Subcutaneous abdominal adipose tissue (tissue), 5 donors: ENCODE data around the gene UROS.

ENCODE experiments used
- H3K27ac ChIP-seq: one replicate; pipeline ENCODE4 v1.7.0; 2013; ENCODE audit warnings: low read depth, mild to moderate bottlenecking, inconsistent platforms, low read length, moderate library complexity
- H3K27me3 ChIP-seq, 5 donors: one replicate each; pipeline ENCODE4 v1.7.0; 2013; ENCODE audit warnings: low read length in 5 of 5, inconsistent platforms in 1 of 5; ENCODE audit not compliant: control insufficient read depth in 5 of 5, insufficient read depth in 4 of 5
- H3K36me3 ChIP-seq, 5 donors: one replicate each; pipeline ENCODE4 v1.7.0; 2013; ENCODE audit warnings: low read length in 5 of 5; ENCODE audit not compliant: control insufficient read depth in 5 of 5, insufficient read depth in 5 of 5
- H3K4me1 ChIP-seq, 5 donors: one replicate each; pipeline ENCODE4 v1.7.0; 2013; ENCODE audit warnings: low read length in 5 of 5, mild to moderate bottlenecking in 3 of 5, moderate library complexity in 1 of 5; ENCODE audit not compliant: control insufficient read depth in 5 of 5, insufficient read depth in 5 of 5
- H3K4me3 ChIP-seq, 5 donors: one replicate each; pipeline ENCODE4 v1.7.0; 2013; ENCODE audit warnings: low read length in 5 of 5, low read depth in 1 of 5
- H3K9ac ChIP-seq, 5 donors: one replicate each; pipeline ENCODE4 v1.7.0; 2013; ENCODE audit warnings: low read length in 5 of 5, mild to moderate bottlenecking in 4 of 5, moderate library complexity in 3 of 5
- H3K9me3 ChIP-seq, 5 donors: one replicate each; pipeline ENCODE4 v1.7.0; 2013; ENCODE audit warnings: low read length in 5 of 5; ENCODE audit not compliant: control insufficient read depth in 5 of 5
- donor health status: healthy.
- donor health status: healthy.
- donor health status: healthy.
- donor health status: healthy.
- donor health status: healthy.

The UROS gene

DNA sequence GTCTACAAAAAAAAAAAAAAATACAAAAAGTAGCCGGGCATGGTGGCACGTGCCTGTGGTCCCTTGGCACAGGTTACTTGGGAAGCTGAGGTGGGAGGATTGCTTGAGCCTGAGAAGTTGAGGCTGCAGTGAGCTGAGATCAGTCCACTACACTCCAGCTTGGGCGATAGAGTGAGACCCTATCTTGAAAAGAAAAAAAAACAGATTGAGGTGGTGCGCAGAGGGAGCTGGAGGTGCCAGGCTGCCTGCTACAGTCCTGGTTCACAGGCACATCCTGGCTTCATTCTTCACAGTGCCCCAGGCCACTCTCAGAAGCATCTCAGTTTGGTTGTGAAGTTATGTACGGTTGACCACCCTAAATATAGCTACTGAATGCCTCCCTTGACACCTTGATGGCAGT lies 52.2 kb downstream of the UROS start:
- Histone ChIP-seq H3K9ac (no peak overlapping the region), H3K4me3 (no peak overlapping the region), H3K4me1 (peaks cover 1 to 18% (median 13%) of the 10 kb centered on the region in 5 donors), H3K36me3 (peaks cover 0 to 8% (median 2%) of the 10 kb centered on the region in 5 donors), H3K9me3 (no peaks in the 10 kb centered on the region), H3K27ac (no peak overlapping the region), H3K27me3 (no peaks in the 10 kb centered on the region)

DNA sequence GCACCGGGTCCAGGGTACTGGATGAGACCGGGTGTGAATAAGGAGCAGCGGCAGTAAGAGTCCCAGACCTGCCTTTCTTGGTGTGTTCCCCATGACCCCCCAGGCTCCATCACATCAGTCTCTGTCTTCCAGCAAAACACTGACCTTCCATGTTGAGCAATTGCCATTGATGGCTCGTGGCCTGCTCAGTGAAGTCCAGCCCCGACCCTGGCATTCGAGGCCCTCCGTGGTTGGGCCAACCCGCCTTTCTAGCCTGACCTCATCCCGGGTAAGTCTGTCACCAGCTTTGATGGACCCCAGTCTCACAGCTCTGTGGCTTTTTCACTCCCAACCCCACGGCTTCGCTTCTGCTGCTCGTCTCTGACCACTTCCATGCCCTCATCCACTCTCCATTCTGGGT lies 53.9 kb downstream of the UROS start:
- no peak overlapping the region for H3K4me3 ChIP-seq
- no peak overlapping the region for H3K27ac ChIP-seq
- no peaks in the 10 kb centered on the region for H3K9me3 ChIP-seq
- H3K36me3 ChIP-seq = peaks cover 5 to 22% (median 14%) of the 10 kb centered on the region in 5 donors
- H3K4me1 ChIP-seq = peaks cover 1 to 18% (median 13%) of the 10 kb centered on the region in 5 donors
- H3K9ac ChIP-seq = no peak overlapping the region
- H3K27me3 ChIP-seq = no peaks in the 10 kb centered on the region

DNA sequence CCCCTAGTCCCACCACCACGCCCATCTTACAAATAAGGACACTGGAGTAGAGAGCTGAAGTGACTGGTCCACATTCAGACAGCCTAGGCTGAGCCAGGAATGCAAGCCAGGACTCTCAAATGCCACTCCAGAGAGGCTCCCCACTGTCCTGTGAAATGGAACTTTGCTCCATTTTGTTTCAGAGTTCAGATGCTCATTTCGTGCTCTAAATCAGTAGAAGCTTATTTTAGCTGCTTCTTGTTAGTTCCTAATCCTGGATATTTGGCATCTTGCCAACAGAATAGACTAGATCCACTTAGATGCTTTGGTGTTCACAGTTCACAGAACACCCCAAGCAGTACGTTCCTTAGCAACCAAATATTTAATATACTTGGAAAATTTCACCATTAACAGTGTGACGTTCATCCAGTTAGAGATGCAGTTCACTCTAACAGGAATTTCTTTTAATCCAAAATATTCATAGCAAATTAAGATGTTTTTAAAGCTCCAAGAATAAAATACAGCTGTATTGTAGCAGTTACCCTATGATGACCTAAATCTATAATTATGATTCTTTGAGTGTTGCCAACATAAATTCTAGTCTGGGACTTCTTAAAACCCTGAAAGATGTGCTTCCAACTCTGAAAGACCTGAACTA lies 54.7 kb downstream of the UROS start:
- Histone ChIP-seq H3K27ac (peak overlapping the region; percentile 4), H3K9ac (no peak overlapping the region), H3K9me3 (no peaks in the 10 kb centered on the region), H3K4me1 (peaks cover 1 to 18% (median 13%) of the 10 kb centered on the region in 5 donors), H3K4me3 (no peak overlapping the region), H3K36me3 (peaks cover 13 to 29% (median 22%) of the 10 kb centered on the region in 5 donors), H3K27me3 (no peaks in the 10 kb centered on the region)

DNA sequence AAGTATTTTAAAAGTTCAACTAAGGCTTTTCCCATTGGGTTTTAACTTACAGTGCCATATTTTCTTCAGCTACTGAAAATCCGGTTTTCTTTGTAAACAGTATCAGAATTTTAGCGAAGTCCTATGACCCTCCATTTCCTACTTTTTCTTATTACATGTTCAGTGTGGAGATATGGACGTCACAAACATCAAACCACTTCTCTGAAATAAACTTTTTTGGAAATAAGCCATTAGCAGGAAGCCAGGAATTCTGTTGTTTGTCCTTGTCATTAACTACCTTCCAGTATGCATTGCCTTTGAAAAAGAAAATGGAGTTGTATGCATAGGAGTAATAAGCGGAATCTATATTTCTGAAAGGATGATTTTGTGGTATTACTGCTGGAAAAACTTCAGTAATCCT lies 56.5 kb downstream of the UROS start:
- Histone ChIP-seq H3K9me3 (no peaks in the 10 kb centered on the region), H3K9ac (no peak overlapping the region), H3K4me1 (peaks cover 1 to 18% (median 13%) of the 10 kb centered on the region in 5 donors), H3K27ac (no peak overlapping the region), H3K36me3 (peaks cover 21 to 46% (median 31%) of the 10 kb centered on the region in 5 donors), H3K27me3 (no peaks in the 10 kb centered on the region), H3K4me3 (no peak overlapping the region)

DNA sequence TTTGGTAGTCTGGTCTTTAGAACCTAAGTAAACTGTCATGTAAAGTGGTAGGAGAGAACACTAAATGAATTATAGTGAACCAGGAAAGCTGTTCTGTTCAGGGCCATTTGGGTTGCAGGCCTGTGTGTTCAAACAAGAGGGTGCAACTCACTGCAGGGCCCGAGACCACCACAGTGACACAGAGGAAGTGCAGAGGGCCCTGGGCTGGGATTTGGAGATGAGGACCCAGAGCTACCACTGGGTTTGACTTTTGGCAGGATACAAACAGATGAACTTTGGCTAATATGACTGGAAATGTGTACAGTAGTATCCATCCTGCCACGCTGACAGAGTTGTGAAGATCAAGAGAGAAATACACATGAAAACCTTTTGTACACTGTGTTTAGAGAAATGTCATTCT lies 57.2 kb downstream of the UROS start:
- Histone ChIP-seq H3K27ac (no peak overlapping the region), H3K9me3 (no peaks in the 10 kb centered on the region), H3K9ac (no peak overlapping the region), H3K4me1 (peaks cover 1 to 18% (median 13%) of the 10 kb centered on the region in 5 donors), H3K27me3 (no peaks in the 10 kb centered on the region), H3K36me3 (peaks cover 28 to 51% (median 31%) of the 10 kb centered on the region in 5 donors), H3K4me3 (no peak overlapping the region)

DNA sequence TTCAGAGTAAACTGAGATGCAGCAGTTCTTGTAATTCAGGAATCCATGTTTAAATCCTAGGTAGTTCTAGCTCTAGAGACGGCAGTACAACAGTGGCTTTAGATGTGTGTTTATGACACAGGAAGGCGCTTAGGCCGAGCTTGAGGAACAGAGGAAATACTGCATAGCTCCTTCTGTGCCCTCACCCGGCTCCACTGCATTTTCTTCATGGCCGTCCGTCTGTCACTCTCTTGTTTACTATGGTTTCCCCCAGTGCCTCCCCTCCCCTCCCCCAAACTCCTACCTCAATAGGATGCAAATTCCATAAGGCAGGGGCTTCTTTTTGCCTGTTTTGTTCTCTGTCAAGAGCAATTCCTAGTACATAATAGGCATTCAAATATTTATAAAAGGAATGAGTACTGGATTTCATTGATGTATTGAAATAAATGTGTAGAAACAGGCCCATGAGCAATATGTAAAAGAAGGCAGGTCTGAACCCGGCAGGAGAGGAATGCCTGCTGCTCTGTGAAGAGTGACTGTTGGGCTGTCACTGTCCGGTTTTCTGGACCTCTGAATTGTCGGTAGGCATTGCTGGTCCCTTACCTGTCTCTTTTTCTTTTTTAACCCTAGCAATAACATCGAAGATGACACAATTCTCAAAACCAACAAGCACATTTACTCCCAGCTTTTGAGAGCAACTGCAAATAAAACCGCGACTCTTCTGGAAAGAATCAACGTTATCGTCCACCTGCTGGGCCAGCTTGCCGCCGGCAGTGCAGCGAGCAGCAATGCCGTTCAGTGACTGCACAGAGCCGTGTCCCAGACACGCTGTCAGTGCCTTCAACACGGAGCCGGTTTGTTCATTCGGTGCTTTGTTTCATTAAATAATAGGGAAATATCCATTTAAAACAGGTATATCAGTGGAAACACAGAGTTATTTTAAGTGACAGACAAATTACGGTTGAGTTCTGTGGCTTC lies 60.1 kb downstream of the UROS start:
- Histone ChIP-seq H3K27ac (no peak overlapping the region), H3K27me3 (no peaks in the 10 kb centered on the region), H3K9ac (no peak overlapping the region), H3K9me3 (no peaks in the 10 kb centered on the region), H3K4me3 (no peak overlapping the region), H3K4me1 (peaks cover under 1 to 6% (median 4%) of the 10 kb centered on the region in 5 donors), H3K36me3 (peaks cover 38 to 70% (median 50%) of the 10 kb centered on the region in 5 donors)

DNA sequence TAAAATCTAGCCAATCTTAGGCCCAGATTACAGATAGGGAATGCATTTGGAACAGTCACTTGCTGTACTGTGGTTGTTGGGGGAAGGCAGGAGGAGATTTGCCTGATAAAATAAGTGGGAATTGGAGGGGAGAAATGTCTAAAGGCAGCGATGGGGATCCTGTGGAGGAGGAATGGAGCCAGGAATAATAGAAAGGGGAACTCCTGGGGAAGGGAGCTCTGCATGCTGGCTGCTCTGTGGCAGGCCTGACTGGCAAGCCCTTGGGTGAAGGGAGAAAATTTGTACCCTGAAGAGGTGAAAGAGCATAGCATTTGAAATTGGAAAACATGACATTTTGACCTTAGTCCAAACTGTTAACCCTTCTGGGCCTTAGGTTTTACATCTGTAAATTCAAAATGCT lies 61.1 kb downstream of the UROS start:
- Histone ChIP-seq H3K27ac (no peak overlapping the region), H3K4me3 (no peak overlapping the region), H3K9me3 (no peaks in the 10 kb centered on the region), H3K27me3 (no peaks in the 10 kb centered on the region), H3K9ac (no peak overlapping the region), H3K4me1 (peaks cover 0 to 1% (median 0%) of the 10 kb centered on the region in 5 donors), H3K36me3 (peaks cover 48 to 76% (median 54%) of the 10 kb centered on the region in 5 donors)

DNA sequence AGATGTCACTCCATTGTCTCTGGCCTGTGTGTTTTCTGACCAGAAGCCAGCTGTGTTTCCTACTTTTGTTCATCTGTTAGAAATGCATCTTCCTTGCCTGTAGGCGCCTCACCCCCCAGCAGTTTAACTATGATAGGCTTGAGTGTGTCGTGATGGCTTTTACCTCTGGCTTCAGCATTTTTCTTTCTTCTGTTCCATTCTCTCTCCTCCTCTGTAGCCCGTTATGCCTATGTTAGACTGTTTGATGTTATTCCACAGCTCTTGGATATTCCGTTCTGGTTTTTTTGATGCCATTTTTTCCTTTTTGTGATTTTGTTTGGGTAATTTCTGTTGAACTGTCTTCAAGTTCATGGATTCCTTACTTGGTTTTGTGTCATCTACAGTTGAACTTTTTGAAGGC lies 65.3 kb downstream of the UROS start:
- Histone ChIP-seq H3K9ac (no peak overlapping the region), H3K9me3 (no peaks in the 10 kb centered on the region), H3K4me3 (no peak overlapping the region), H3K27me3 (no peaks in the 10 kb centered on the region), H3K27ac (no peak overlapping the region), H3K4me1 (no peaks in the 10 kb centered on the region), H3K36me3 (peaks cover 54 to 83% (median 61%) of the 10 kb centered on the region in 5 donors)

DNA sequence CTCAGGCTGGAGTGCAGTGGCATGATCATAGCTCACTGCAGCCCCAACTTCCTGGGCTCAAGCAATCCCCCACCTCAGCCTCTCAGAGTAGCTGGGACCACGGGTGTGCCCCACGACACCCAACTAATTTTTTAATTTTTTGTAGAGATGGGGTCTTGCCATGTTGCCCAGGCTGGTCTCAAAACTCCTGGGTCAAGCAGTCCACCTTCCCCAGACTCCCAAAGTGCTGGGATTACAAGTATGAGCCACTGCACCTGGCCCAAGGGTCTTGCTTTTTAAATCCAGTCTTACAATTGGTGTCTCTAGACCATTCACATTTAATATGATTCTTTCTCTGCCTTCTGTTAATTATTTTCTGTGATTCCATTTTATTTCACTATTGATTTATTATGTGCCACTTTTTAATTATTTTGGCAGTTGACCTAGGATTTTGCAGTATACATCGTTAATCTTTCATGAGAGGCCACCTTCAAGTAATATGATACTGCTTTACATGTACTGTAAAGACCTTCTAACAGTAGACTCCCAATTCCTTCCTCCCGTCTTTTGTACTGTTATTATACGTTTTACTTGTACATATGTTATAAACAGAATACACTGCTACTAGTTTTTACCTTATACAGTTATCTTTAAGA lies 66.1 kb downstream of the UROS start:
- Histone ChIP-seq H3K36me3 (peaks cover 57 to 83% (median 60%) of the 10 kb centered on the region in 5 donors), H3K27me3 (no peaks in the 10 kb centered on the region), H3K27ac (no peak overlapping the region), H3K4me3 (no peak overlapping the region), H3K4me1 (no peaks in the 10 kb centered on the region), H3K9me3 (no peaks in the 10 kb centered on the region), H3K9ac (no peak overlapping the region)

DNA sequence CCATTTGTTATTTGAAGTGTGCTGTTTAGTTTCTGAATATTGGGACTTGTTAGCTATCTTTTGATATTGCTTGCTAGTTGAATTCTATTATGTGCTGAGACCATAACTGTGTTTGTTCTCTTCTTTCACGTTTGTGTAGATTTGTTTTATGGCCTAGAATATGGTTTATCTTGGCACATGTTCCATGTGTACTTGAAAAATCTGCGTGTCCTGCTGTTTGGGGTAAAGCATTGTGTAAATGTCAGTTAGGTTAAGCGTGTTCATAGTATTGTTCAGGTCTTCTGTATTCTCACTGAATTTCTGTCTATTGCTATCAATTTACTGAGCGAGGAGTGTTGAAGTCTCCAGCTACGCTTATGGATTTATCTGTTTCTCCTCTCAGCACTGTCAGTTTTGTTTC lies 66.9 kb downstream of the UROS start:
- Histone ChIP-seq H3K9me3 (no peaks in the 10 kb centered on the region), H3K9ac (no peak overlapping the region), H3K27me3 (no peaks in the 10 kb centered on the region), H3K27ac (no peak overlapping the region), H3K36me3 (peaks cover 54 to 83% (median 66%) of the 10 kb centered on the region in 5 donors), H3K4me1 (no peaks in the 10 kb centered on the region), H3K4me3 (no peak overlapping the region)
